PC-9 (cell line): Measurements from ENCODE around the gene PHLDA2. TPM values are rescaled to one million over a fixed set of nuclear protein-coding genes. Genes with fewer than 3 reads are reported as not detected.
A peak's percentile ranks its signal among the peaks of the same experiment; 100 is the strongest.

Experiments used
- BruUV-seq: library from RNA; stranded (reverse); fragments of 400-500 nt; replicated peaks from 2 replicates; lab custom pipeline; 2021; lab: Mats Ljungman, UMichigan
- CTCF ChIA-PET: fragments of 300-600 bp; sonication (Branson Sonifier 250); formaldehyde crosslinking; loops from one replicate; lab custom pipeline; 2022; ENCODE audit warnings: antibody characterized with exemption; lab: Charles Lee
- POLR2A ChIA-PET: fragments of 300-600 bp; sonication (Branson Sonifier 250); formaldehyde crosslinking; loops from one replicate; lab custom pipeline; 2022; ENCODE audit warnings: antibody characterized with exemption; ENCODE audit not compliant: unreplicated experiment; lab: Charles Lee
- DNase-seq, 2 experiments: peaks; one replicate each; pipeline versions ENCODE4 v3.0.0 to v3.0.0-alpha.2; 2015 to 2022; ENCODE audit warnings: mixed read lengths in 1 of 2
- H2AFZ ChIP-seq: fragments of 200-600 bp; sonication (generic); 2 replicates; pipeline ENCODE4 v1.8.1; 2017; ENCODE audit warnings: antibody characterized with exemption
- H3F3A ChIP-seq: fragments of 200-600 bp; sonication (generic); 2 replicates; pipeline ENCODE4 v1.8.1; 2017; ENCODE audit warnings: antibody characterized with exemption, mild to moderate bottlenecking, low read depth; ENCODE audit not compliant: insufficient read depth
- H3K27ac ChIP-seq: fragments of 200-600 bp; sonication (generic); 2 replicates; pipeline ENCODE4 v1.6.1; 2016; ENCODE audit warnings: mixed run types
- H3K27me3 ChIP-seq: fragments of 200-600 bp; sonication (generic); 2 replicates; pipeline ENCODE4 v1.6.1; 2016; ENCODE audit warnings: low read depth, mixed run types; ENCODE audit not compliant: insufficient read depth
- H3K36me3 ChIP-seq: fragments of 200-600 bp; sonication (generic); 2 replicates; pipeline ENCODE4 v1.6.1; 2016; ENCODE audit warnings: low read depth, mixed run types
- H3K4me1 ChIP-seq: fragments of 200-600 bp; sonication (generic); replicated peaks from 2 replicates; pipeline ENCODE4 v1.6.1; 2016; ENCODE audit warnings: mixed run types; ENCODE audit not compliant: insufficient read depth
- H3K4me2 ChIP-seq: fragments of 200-600 bp; sonication (generic); 2 replicates; pipeline ENCODE4 v1.6.1; 2017; ENCODE audit warnings: mixed run types
- H3K4me3 ChIP-seq: fragments of 200-600 bp; sonication (generic); 2 replicates; pipeline ENCODE4 v1.6.1; 2016; ENCODE audit warnings: mixed run types
- H3K79me2 ChIP-seq: fragments of 200-600 bp; sonication (generic); 2 replicates; pipeline ENCODE4 v1.6.1; 2017; ENCODE audit warnings: low read depth, mixed run types
- H3K9me2 ChIP-seq: fragments of 200-600 bp; sonication (generic); 2 replicates; pipeline ENCODE4 v1.8.1; 2017; ENCODE audit warnings: mild to moderate bottlenecking; ENCODE audit not compliant: insufficient read depth
- H3K9me3 ChIP-seq: fragments of 200-600 bp; sonication (generic); 2 replicates; pipeline ENCODE4 v1.8.1; 2016; ENCODE audit warnings: low read depth; ENCODE audit not compliant: insufficient read depth
- H4K20me1 ChIP-seq: fragments of 200-600 bp; sonication (generic); 2 replicates; pipeline ENCODE4 v1.8.1; 2017; ENCODE audit not compliant: insufficient read depth
- EZH2 ChIP-seq: fragments of 200-600 bp; sonication (generic); IDR thresholded peaks from 2 replicates; pipeline ENCODE4 v1.8.0; 2017; ENCODE audit warnings: antibody characterized with exemption, low read depth
- intact Hi-C: fragments of 100-400 bp; cut with micrococcal nuclease; formaldehyde crosslinking; loops from one replicate; pipeline ENCODE4 v1.10.0; 2022; ENCODE audit not compliant: unreplicated experiment
- total RNA-seq: library from RNA; stranded (reverse); gene quantifications from 2 replicates; pipeline ENCODE4 v1.2.3, GENCODE V29; 2021
- TF ChIP-seq, protein P1 (sequence below): fragments of 200-600 bp; sonication (generic); conservative IDR thresholded peaks from 2 replicates; pipeline ENCODE4 v1.6.1; 2017; ENCODE audit warnings: mixed run types, antibody characterized with exemption, mild to moderate bottlenecking, moderate library complexity

The PHLDA2 gene
- total RNA-seq, 1 experiment from 2014 or later = 14.1 TPM

DNA sequence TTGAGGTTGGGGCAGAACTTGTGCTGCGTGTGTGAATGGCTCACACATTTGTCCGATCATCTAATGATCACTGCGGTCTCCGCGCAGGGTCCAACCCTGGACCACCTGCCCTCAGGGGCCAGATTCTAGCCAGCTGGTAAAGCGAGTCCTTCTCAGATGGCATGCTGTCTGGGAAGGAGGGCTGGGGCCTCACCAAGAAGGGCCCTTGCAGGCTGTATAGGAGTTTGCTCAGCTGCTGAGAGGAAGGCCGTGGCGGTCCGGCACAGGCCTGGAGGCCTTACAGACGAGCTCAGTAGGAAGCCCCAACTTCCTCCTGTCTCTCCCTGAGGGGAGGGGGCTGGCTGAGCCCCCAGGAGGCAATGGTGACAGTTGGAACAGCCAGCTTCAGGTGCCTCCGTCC lies 13.7 kb downstream of the PHLDA2 start:
- Histone ChIP-seq H3K9me3 (no peaks in the 10 kb centered on the region), H3K27ac (no peak overlapping the region), H2AFZ (no peak overlapping the region), H3K4me1 (peaks cover 33% of the 10 kb centered on the region), H3K4me2 (no peak overlapping the region), H4K20me1 (no peaks in the 10 kb centered on the region), H3K79me2 (no peaks in the 10 kb centered on the region), H3K27me3 (no peaks in the 10 kb centered on the region), H3K36me3 (no peaks in the 10 kb centered on the region), H3F3A (peaks cover 17% of the 10 kb centered on the region; the same call in 1 of the 2 replicates), H3K9me2 (no peaks in the 10 kb centered on the region), H3K4me3 (no peak overlapping the region)
- no peak for TF ChIP-seq EZH2
- TF ChIP-seq, protein P1, sequence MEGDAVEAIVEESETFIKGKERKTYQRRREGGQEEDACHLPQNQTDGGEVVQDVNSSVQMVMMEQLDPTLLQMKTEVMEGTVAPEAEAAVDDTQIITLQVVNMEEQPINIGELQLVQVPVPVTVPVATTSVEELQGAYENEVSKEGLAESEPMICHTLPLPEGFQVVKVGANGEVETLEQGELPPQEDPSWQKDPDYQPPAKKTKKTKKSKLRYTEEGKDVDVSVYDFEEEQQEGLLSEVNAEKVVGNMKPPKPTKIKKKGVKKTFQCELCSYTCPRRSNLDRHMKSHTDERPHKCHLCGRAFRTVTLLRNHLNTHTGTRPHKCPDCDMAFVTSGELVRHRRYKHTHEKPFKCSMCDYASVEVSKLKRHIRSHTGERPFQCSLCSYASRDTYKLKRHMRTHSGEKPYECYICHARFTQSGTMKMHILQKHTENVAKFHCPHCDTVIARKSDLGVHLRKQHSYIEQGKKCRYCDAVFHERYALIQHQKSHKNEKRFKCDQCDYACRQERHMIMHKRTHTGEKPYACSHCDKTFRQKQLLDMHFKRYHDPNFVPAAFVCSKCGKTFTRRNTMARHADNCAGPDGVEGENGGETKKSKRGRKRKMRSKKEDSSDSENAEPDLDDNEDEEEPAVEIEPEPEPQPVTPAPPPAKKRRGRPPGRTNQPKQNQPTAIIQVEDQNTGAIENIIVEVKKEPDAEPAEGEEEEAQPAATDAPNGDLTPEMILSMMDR = no peak
- ChIA-PET CTCF (no interaction called here), POLR2A (no interaction called here)
- no peak for DNase-seq
- no TSS peak for BruUV-seq
- intact Hi-C loops = no loop called here

DNA sequence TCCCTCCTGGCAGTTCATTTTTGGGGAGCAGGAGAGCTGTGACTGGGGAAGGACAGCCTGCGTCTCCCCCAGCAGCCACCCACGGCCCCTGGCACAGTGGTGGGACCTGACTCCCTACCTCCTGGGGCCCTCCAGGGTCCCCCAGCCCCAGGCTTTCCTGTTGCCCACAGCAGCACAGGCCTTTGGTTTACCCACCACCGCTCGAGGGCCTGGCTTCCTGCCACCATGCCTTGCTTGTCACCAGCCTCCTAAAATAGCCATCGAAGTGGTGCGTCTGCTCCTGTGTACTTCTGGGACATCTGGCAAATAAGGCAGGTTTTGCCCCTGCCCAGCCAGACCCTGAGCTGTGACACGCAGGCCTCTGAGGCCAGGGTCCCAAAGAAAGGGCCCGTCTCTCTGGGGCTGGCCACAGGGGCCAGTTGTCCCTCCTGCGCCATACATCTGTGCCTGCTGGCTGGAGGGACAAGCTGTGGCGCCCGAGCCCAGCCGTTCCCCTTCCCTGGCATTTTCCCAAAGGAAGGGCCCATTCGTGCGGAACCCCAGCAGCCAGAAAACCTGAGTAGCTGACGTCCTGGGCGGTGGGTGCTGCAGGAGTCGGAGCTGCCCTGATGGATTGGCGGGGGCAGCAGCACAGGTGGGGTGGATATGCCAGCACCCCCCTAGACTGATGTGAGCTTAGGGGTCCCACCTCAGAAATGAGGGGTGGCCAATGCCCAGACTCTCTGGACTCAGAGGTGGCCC lies 14.6 kb downstream of the PHLDA2 start:
- no peaks in the 10 kb centered on the region for H3K79me2 ChIP-seq
- no peak overlapping the region for H3K4me2 ChIP-seq
- no peaks in the 10 kb centered on the region for H3K27me3 ChIP-seq
- ChIA-PET CTCF (no interaction called here), POLR2A (no interaction called here)
- H3F3A ChIP-seq = peaks cover 17% of the 10 kb centered on the region; the same call in 1 of the 2 replicates
- H3K9me2 ChIP-seq = no peaks in the 10 kb centered on the region
- DNase-seq = no peak
- H3K4me3 ChIP-seq = no peak overlapping the region
- peaks cover 33% of the 10 kb centered on the region for H3K4me1 ChIP-seq
- no peak overlapping the region for H3K27ac ChIP-seq
- no TSS peak for BruUV-seq
- H2AFZ ChIP-seq = no peak overlapping the region
- intact Hi-C loops = no loop called here
- H3K36me3 ChIP-seq = no peaks in the 10 kb centered on the region
- H4K20me1 ChIP-seq = no peaks in the 10 kb centered on the region
- H3K9me3 ChIP-seq = no peaks in the 10 kb centered on the region
- TF ChIP-seq EZH2 = no peak
- TF ChIP-seq, protein P1 = no peak

DNA sequence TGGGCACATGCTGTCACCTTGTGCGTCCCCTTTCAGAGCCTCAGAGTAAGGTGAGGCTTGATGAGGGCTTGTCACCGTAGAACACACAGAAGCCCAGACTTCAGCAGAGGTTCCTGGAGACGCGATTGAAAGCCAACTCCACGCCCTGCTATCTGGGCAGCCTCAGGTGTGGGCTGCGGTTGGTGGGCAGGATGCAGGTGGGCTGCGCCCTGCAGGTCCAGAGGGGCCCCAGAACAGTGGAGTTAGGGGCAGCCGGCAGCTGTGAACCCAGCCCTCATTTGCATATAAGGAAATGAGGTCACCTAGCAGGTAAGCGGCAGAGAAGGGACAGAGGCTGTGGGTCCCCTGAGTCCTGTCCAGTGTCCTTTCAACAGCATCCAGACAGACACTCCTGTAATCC lies 15.4 kb downstream of the PHLDA2 start:
- BruUV-seq = no TSS peak
- Histone ChIP-seq H3K4me2 (peak overlapping the region; percentile 91; the same call in 1 of the 2 replicates), H3K4me1 (peaks cover 33% of the 10 kb centered on the region), H3F3A (peaks cover 17% of the 10 kb centered on the region; the same call in 1 of the 2 replicates), H3K27me3 (no peaks in the 10 kb centered on the region), H3K36me3 (no peaks in the 10 kb centered on the region), H3K27ac (peak overlapping the region; percentile 81), H3K9me3 (no peaks in the 10 kb centered on the region), H3K79me2 (no peaks in the 10 kb centered on the region), H3K4me3 (no peak overlapping the region), H3K9me2 (no peaks in the 10 kb centered on the region), H4K20me1 (no peaks in the 10 kb centered on the region), H2AFZ (no peak overlapping the region)
- DNase-seq = no peak
- intact Hi-C loops = loop anchor here (2.0 kb wide), 1 partner anchor 15 kb away; the partner anchor contains the start of gene PHLDA2
- POLR2A ChIA-PET = no interaction called here
- TF ChIP-seq EZH2 = no peak
- TF ChIP-seq, protein P1 = no peak
- CTCF ChIA-PET = no interaction called here
